Lung (tissue), 12 donors: ENCODE results near the gene NEUROD1. TPM values are rescaled to one million over a fixed set of nuclear protein-coding genes. Genes with fewer than 3 reads are reported as not detected.

Experiments used
- ATAC-seq: fragments of 200-7000 bp; cut with Tn5 transposase; one replicate; pipeline ENCODE4 v1.9.1; 2020; ENCODE audit warnings: moderate number of reproducible peaks; ENCODE audit not compliant: insufficient read depth, low FRiP score
- DNase-seq, 3 donors: peaks; one replicate each; pipeline ENCODE4 v3.0.0-alpha.2; 2013 to 2017
- H3K27ac ChIP-seq, 2 donors: one replicate each; pipeline ENCODE4 v1.5.1; 2013; ENCODE audit warnings: mild to moderate bottlenecking in 2 of 2, moderate library complexity in 2 of 2, control low read depth in 1 of 2, inconsistent platforms in 1 of 2, low read depth in 1 of 2, low read length in 1 of 2
- H3K27me3 ChIP-seq, 3 donors: one replicate each; pipeline ENCODE4 v1.5.1; 2013; ENCODE audit warnings: low read length in 2 of 3; ENCODE audit not compliant: control insufficient read depth in 3 of 3, insufficient read depth in 3 of 3
- H3K36me3 ChIP-seq, 4 donors: one replicate each; pipeline ENCODE4 v1.5.1; 2013; ENCODE audit warnings: low read length in 4 of 4, mild to moderate bottlenecking in 1 of 4, moderate library complexity in 1 of 4; ENCODE audit not compliant: control insufficient read depth in 4 of 4, insufficient read depth in 4 of 4
- H3K4me1 ChIP-seq, 5 donors: one replicate each; pipeline ENCODE4 v1.5.1; 2013; ENCODE audit warnings: low read length in 5 of 5, mild to moderate bottlenecking in 2 of 5, moderate library complexity in 1 of 5; ENCODE audit not compliant: control insufficient read depth in 5 of 5, insufficient read depth in 5 of 5
- H3K4me3 ChIP-seq: one replicate; pipeline ENCODE4 v1.5.1; 2013; ENCODE audit warnings: mild to moderate bottlenecking, control low read depth, moderate library complexity
- H3K9ac ChIP-seq, 2 donors: one replicate each; pipeline ENCODE4 v1.5.1; 2013; ENCODE audit warnings: low read length in 2 of 2, control low read depth in 1 of 2; ENCODE audit not compliant: insufficient read depth in 1 of 2
- H3K9me3 ChIP-seq, 4 donors: one replicate each; pipeline ENCODE4 v1.5.1; 2013; ENCODE audit warnings: low read length in 3 of 4, mild to moderate bottlenecking in 1 of 4, moderate library complexity in 1 of 4; ENCODE audit not compliant: control insufficient read depth in 4 of 4, insufficient read depth in 3 of 4
- CTCF ChIP-seq: IDR thresholded peaks from 2 replicates; pipeline ENCODE4 v1.5.1; 2012; ENCODE audit warnings: mild to moderate bottlenecking; ENCODE audit errors: control extremely low read depth, extremely low read depth
- WGBS, 2 donors: extraction: QIAGEN DNeasy Blood & Tissue Kit; methylation state at CpG; one replicate each; pipeline ENCODE4 v1.1.7; 2013; 5-methylcytosine and 5-hydroxymethylcytosine counted together
- polyA plus RNA-seq, 2 donors: library from polyadenylated mRNA; stranded (reverse); fragments of 200-250 nt; gene quantifications; one replicate each; pipeline ENCODE4 v1.2.1, GENCODE V29; 2013
- total RNA-seq, 2 donors: library from RNA; depleted of rRNA in 1 of 2; stranded (reverse); fragments of >200 nt in 1 of 2; gene quantifications; one replicate each; pipeline ENCODE4 v1.2.1, GENCODE V29; 2014 to 2021
- donor health status: control.
- donor health status: control.
- donor health status: Bipolar disorder and iron deficiency.
- donor health status: healthy.
- donor health status: DM: yes; HTN: yes; CAD: no.

Gene NEUROD1
- total and polyA plus RNA-seq, 4 donors: 0.82 TPM; not detected in 3

DNA sequence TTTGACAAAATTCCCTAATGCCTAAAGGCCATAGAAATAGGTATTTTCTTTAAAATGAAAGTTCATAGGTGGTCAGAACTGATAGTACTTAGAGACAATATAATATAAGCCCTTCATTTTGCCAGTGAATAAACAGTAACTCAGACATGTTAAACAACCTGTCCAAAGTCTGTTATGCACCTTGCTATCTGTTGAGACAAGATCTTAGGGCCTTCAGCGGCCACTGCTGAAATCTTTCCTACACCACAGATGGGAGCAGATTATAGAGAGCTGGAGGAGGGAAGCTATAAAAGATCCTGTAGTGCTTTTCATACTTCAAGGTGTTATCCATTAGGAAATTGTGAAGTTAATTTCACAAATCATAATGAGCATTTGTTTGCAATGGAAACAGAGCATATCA, 37.2 kb downstream of the NEUROD1 start:
- WGBS, 2 donors: 78 to 91% methylated on average over 1 of the region's 1 CpG
- no peaks in the 10 kb centered on the region for H3K4me1 ChIP-seq
- no peak for DNase-seq
- no peak overlapping the region for H3K4me3 ChIP-seq
- no peaks in the 10 kb centered on the region for H3K36me3 ChIP-seq
- no peak overlapping the region for H3K27ac ChIP-seq
- peaks cover 0 to 2% (median 0%) of the 10 kb centered on the region in 4 donors for H3K9me3 ChIP-seq
- TF ChIP-seq CTCF: no peak
- ATAC-seq: no peak
- H3K27me3 ChIP-seq: peaks cover 0 to 5% (median 0%) of the 10 kb centered on the region in 3 donors
- H3K9ac ChIP-seq: no peak overlapping the region

GRCh38 chr2:181642086-181642485, 38.2 kb downstream of the NEUROD1 start:
- DNase-seq (no peak), ATAC-seq (no peak)
- H3K36me3 ChIP-seq: no peaks in the 10 kb centered on the region
- no peak for TF ChIP-seq CTCF
- H3K4me1 ChIP-seq: no peaks in the 10 kb centered on the region
- H3K4me3 ChIP-seq: no peak overlapping the region
- no peak overlapping the region for H3K9ac ChIP-seq
- H3K9me3 ChIP-seq: peaks cover 0 to 2% (median 0%) of the 10 kb centered on the region in 4 donors
- H3K27me3 ChIP-seq: peaks cover 0 to 5% (median 0%) of the 10 kb centered on the region in 3 donors
- no peak overlapping the region for H3K27ac ChIP-seq
- 83 to 86% methylated on average over 4 of the region's 4 CpGs for WGBS, 2 donors

GRCh38 chr2:181639686-181640085, 40.6 kb downstream of the NEUROD1 start:
- no peak for TF ChIP-seq CTCF
- Histone ChIP-seq H3K9ac (no peak overlapping the region), H3K27me3 (no peaks in the 10 kb centered on the region), H3K9me3 (no peaks in the 10 kb centered on the region), H3K4me1 (no peaks in the 10 kb centered on the region), H3K36me3 (no peaks in the 10 kb centered on the region), H3K27ac (no peak overlapping the region), H3K4me3 (no peak overlapping the region)
- no peak for ATAC-seq
- no peak for DNase-seq
- WGBS, 2 donors: 0 to 36% methylated on average over 1 of the region's 1 CpG

- 91 to 97% methylated on average over 4 of the region's 4 CpGs for WGBS, 2 donors
- no peaks in the 10 kb centered on the region for H3K9me3 ChIP-seq
- no peak for ATAC-seq
- no peaks in the 10 kb centered on the region for H3K36me3 ChIP-seq
- H3K4me1 ChIP-seq: no peaks in the 10 kb centered on the region
- no peak overlapping the region for H3K4me3 ChIP-seq
- no peak overlapping the region for H3K27ac ChIP-seq
- no peak overlapping the region for H3K9ac ChIP-seq
- no peak for TF ChIP-seq CTCF
- no peaks in the 10 kb centered on the region for H3K27me3 ChIP-seq
- DNase-seq: no peak
Observed at GRCh38 chr2:181632733-181633401, 47.5 kb downstream of the NEUROD1 start.
